CD14-positive monocyte (primary cell): ENCODE results near the gene KIRREL3. TPM values are rescaled to one million over a fixed set of nuclear protein-coding genes. Genes with fewer than 3 reads are reported as not detected.

ENCODE experiments used
- DNase-seq, 3 donors: peaks; one replicate each; pipeline ENCODE4 v3.0.0-alpha.2; 2011 to 2022
- H2AFZ ChIP-seq: 2 replicates; pipeline ENCODE4 v1.6.0; 2012; ENCODE audit warnings: mild to moderate bottlenecking, low read depth, low read length, inconsistent platforms; ENCODE audit not compliant: insufficient read depth, poor library complexity, severe bottlenecking
- H3K27ac ChIP-seq, 2 donors: 1 replicate in 1 of 2; 2 replicates in 1 of 2; pipeline ENCODE4 v1.5.1; 2012 to 2013; ENCODE audit warnings: low read length in 2 of 2, control low read depth in 1 of 2, inconsistent platforms in 1 of 2, low read depth in 1 of 2, mild to moderate bottlenecking in 1 of 2
- H3K27me3 ChIP-seq, 2 donors: one replicate each; pipeline versions ENCODE4 v1.6.0 to v1.6.1; 2011 to 2013; ENCODE audit warnings: low read length in 2 of 2; ENCODE audit not compliant: control insufficient read depth in 2 of 2, insufficient read depth in 2 of 2
- H3K36me3 ChIP-seq, 2 donors: replicated peaks in 1 of 2; 1 replicate in 1 of 2; 2 replicates in 1 of 2; pipeline versions ENCODE4 v1.5.1 to v1.6.1; 2012 to 2013; ENCODE audit warnings: low read length in 2 of 2, control low read depth in 1 of 2, inconsistent platforms in 1 of 2, mild to moderate bottlenecking in 1 of 2; ENCODE audit not compliant: insufficient read depth in 2 of 2, control insufficient read depth in 1 of 2
- H3K4me1 ChIP-seq, 2 donors: 1 replicate in 1 of 2; 2 replicates in 1 of 2; pipeline versions ENCODE4 v1.5.1 to v1.6.1; 2012 to 2013; ENCODE audit warnings: low read length in 2 of 2, control low read depth in 1 of 2, inconsistent platforms in 1 of 2, mild to moderate bottlenecking in 1 of 2, moderate library complexity in 1 of 2; ENCODE audit not compliant: insufficient read depth in 2 of 2, control insufficient read depth in 1 of 2
- H3K4me2 ChIP-seq: replicated peaks from 2 replicates; pipeline ENCODE3; 2012; ENCODE audit warnings: low read length, moderate library complexity, mild to moderate bottlenecking; ENCODE audit not compliant: poor library complexity, severe bottlenecking; ENCODE audit errors: extremely low read depth
- H3K4me3 ChIP-seq, 3 experiments: fragments of 200-600 bp in 1 of 3; sonication (generic) in 1 of 3; replicated peaks in 1 of 3; 1 replicate in 2 of 3; 2 replicates in 1 of 3; pipeline ENCODE4 v1.5.1; 2011 to 2013; ENCODE audit warnings: low read length in 3 of 3, mild to moderate bottlenecking in 3 of 3, control low read depth in 2 of 3, low read depth in 2 of 3, inconsistent platforms in 1 of 3, moderate library complexity in 1 of 3
- H3K79me2 ChIP-seq: 2 replicates; pipeline ENCODE4 v1.6.0; 2012; ENCODE audit warnings: mild to moderate bottlenecking, control low read depth, inconsistent platforms, low read length, moderate library complexity; ENCODE audit not compliant: insufficient read depth
- H3K9ac ChIP-seq: 2 replicates; pipeline ENCODE4 v1.6.0; 2017; ENCODE audit warnings: low read length, mild to moderate bottlenecking; ENCODE audit not compliant: insufficient read depth, poor library complexity, severe bottlenecking
- H3K9me3 ChIP-seq, 2 donors: replicated peaks in 1 of 2; 1 replicate in 1 of 2; 2 replicates in 1 of 2; pipeline versions ENCODE4 v1.5.1 to v1.6.1; 2012 to 2013; ENCODE audit warnings: low read length in 2 of 2, control low read depth in 1 of 2; ENCODE audit not compliant: control insufficient read depth in 1 of 2, insufficient read depth in 1 of 2
- H4K20me1 ChIP-seq: 2 replicates; pipeline ENCODE4 v1.6.0; 2012; ENCODE audit warnings: mild to moderate bottlenecking, low read length, control low read depth, moderate library complexity; ENCODE audit not compliant: insufficient read depth
- H3K27ac Mint-ChIP-seq, 7 donors: one replicate each; pipeline ENCODE4 v1.8.0; 2020; ENCODE audit warnings: mild to moderate bottlenecking in 7 of 7, mixed read lengths in 7 of 7, moderate library complexity in 6 of 7, inconsistent platforms in 2 of 7
- H3K27me3 Mint-ChIP-seq, 3 donors: one replicate each; pipeline ENCODE4 v1.8.0; 2021 to 2022; ENCODE audit warnings: low read depth in 3 of 3, mild to moderate bottlenecking in 3 of 3, mixed read lengths in 3 of 3, moderate library complexity in 3 of 3, inconsistent platforms in 1 of 3
- H3K36me3 Mint-ChIP-seq, 2 donors: one replicate each; pipeline ENCODE4 v1.8.0; 2020; ENCODE audit warnings: mixed read lengths in 2 of 2, inconsistent platforms in 1 of 2, mild to moderate bottlenecking in 1 of 2
- H3K4me1 Mint-ChIP-seq: one replicate; pipeline ENCODE4 v1.8.0; 2020; ENCODE audit warnings: mild to moderate bottlenecking, mixed read lengths
- H3K4me3 Mint-ChIP-seq, 2 donors: one replicate each; pipeline ENCODE4 v1.8.0; 2020; ENCODE audit warnings: mild to moderate bottlenecking in 2 of 2, mixed read lengths in 2 of 2, moderate library complexity in 1 of 2
- H3K9me3 Mint-ChIP-seq, 7 donors: one replicate each; pipeline ENCODE4 v1.8.0; 2020 to 2022; ENCODE audit warnings: mixed read lengths in 7 of 7, mild to moderate bottlenecking in 6 of 7, moderate library complexity in 6 of 7, inconsistent platforms in 2 of 7
- WGBS: methylation state at CpG from one replicate; pipeline ENCODE4 v1.1.5; 2013; ENCODE audit warnings: missing lambda C conversion rate; ENCODE audit not compliant: insufficient coverage; 5-methylcytosine and 5-hydroxymethylcytosine counted together
- intact Hi-C, 2 donors: fragments of 100-400 bp; cut with micrococcal nuclease; formaldehyde crosslinking; loops; one replicate each; pipeline versions ENCODE4 v1.15.0 to v1.15.1; 2023
- polyA plus RNA-seq, 3 donors: library from polyadenylated mRNA; depleted of rRNA in 1 of 3; unstranded in 2 of 3; stranded (reverse) in 1 of 3; fragments of 300-500 nt in 2 of 3; fragments of >200 nt in 1 of 3; fragmentation: Illumina TruSeq in 2 of 3; gene quantifications; 1 replicate in 2 of 3; 2 replicates in 1 of 3; pipeline ENCODE4 v1.2.3, GENCODE V29; 2012 to 2021
- TF ChIP-seq, protein P1 (sequence below): fragments of 200-600 bp; IDR thresholded peaks from one replicate; pipeline ENCODE4 v1.8.0; 2022; ENCODE audit warnings: antibody characterized with exemption, mild to moderate bottlenecking

KIRREL3 gene
- polyA plus RNA-seq, 3 donors: not detected

DNA sequence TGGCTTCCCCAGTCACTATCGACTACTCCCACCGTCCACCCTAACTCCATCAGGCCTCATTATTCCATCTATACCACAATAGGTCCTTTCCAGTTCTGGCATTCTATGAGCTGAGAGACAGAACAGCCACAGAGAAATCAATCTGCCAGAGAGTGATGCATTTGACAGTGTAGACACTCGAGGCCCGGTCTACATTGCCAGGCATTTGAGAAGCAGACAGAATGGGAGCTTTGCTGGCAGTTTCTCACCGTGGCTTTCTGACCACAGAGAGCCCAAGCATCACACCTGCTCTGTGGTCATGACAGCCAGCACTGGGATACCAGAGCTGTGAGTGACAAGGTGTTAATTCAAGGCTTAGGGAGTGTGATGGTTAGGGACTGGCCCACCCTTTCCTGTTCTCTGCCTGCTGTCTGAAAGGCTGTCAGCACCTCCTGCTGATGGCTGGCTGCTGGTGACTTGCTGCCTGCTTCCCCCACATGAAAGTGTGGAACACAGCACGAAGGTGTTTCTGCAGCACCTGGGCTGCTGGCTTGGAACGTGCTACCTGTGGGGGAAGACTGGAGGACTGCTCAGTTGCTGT, 137.8 kb downstream of the KIRREL3 start:
- peak overlapping the region in 2 of 7 donors; percentile 20 to 62 for H3K27ac Mint-ChIP-seq
- DNase-seq: no peak
- Histone ChIP-seq H3K9me3 (no peaks in the 10 kb centered on the region), H2AFZ (no peak overlapping the region), H3K4me2 (no peak overlapping the region), H3K36me3 (no peaks in the 10 kb centered on the region), H4K20me1 (no peaks in the 10 kb centered on the region), H3K4me1 (no peaks in the 10 kb centered on the region), H3K9ac (no peak overlapping the region), H3K4me3 (no peak overlapping the region), H3K27ac (no peak overlapping the region), H3K79me2 (no peaks in the 10 kb centered on the region), H3K27me3 (no peaks in the 10 kb centered on the region)
- WGBS: 68% methylated on average over 7 of the region's 7 CpGs
- peaks cover 0 to 4% (median 4%) of the 10 kb centered on the region in 3 donors for H3K27me3 Mint-ChIP-seq
- H3K36me3 Mint-ChIP-seq: no peaks in the 10 kb centered on the region
- H3K4me1 Mint-ChIP-seq: no peaks in the 10 kb centered on the region
- no peak overlapping the region for H3K4me3 Mint-ChIP-seq
- intact Hi-C loops: no loop called here
- peaks cover 0 to 7% (median 0%) of the 10 kb centered on the region in 7 donors for H3K9me3 Mint-ChIP-seq
- TF ChIP-seq, protein P1, sequence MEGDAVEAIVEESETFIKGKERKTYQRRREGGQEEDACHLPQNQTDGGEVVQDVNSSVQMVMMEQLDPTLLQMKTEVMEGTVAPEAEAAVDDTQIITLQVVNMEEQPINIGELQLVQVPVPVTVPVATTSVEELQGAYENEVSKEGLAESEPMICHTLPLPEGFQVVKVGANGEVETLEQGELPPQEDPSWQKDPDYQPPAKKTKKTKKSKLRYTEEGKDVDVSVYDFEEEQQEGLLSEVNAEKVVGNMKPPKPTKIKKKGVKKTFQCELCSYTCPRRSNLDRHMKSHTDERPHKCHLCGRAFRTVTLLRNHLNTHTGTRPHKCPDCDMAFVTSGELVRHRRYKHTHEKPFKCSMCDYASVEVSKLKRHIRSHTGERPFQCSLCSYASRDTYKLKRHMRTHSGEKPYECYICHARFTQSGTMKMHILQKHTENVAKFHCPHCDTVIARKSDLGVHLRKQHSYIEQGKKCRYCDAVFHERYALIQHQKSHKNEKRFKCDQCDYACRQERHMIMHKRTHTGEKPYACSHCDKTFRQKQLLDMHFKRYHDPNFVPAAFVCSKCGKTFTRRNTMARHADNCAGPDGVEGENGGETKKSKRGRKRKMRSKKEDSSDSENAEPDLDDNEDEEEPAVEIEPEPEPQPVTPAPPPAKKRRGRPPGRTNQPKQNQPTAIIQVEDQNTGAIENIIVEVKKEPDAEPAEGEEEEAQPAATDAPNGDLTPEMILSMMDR: no peak

DNA sequence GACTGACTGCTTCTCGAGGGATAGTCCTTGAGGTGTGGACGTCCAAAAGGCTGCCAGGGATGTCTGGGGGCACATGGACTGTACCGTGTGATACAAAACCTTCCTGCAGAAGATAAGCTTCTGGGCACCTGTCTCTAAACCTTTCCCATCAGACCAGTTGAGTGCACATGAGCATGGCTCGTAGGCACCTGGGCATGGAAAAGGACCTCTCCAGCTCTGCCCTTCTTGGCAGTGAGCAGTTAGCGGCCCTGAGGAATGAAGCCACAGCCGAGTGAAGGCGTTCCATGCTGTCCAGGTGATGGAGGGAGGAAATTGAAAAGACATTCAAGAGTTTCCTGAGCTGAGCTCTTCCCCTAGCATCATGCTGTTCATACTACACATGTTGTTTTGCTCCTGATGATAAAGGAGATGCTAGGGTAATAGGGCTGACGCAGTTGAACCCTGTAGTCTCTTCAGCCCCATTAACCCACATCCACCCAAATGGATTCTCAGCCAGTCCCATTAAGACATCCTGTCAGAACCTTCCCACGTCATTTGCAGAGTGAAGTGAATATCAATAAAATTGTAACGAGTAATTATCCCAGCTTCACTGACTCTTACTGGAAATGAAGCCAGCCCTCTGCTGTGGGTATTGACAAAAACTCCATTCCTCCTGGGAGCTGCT, 138.6 kb downstream of the KIRREL3 start:
- Mint-ChIP-seq H3K9me3 (peaks cover 0 to 7% (median 0%) of the 10 kb centered on the region in 7 donors), H3K4me1 (no peaks in the 10 kb centered on the region), H3K27ac (no peak overlapping the region), H3K4me3 (no peak overlapping the region), H3K27me3 (peaks cover 0 to 4% (median 4%) of the 10 kb centered on the region in 3 donors), H3K36me3 (no peaks in the 10 kb centered on the region)
- no peak overlapping the region for H3K27ac ChIP-seq
- H3K4me2 ChIP-seq: no peak overlapping the region
- TF ChIP-seq, protein P1: no peak
- H3K4me1 ChIP-seq: no peaks in the 10 kb centered on the region
- H3K27me3 ChIP-seq: no peaks in the 10 kb centered on the region
- H3K9me3 ChIP-seq: no peaks in the 10 kb centered on the region
- DNase-seq: no peak
- intact Hi-C loops: no loop called here
- no peaks in the 10 kb centered on the region for H3K36me3 ChIP-seq
- no peak overlapping the region for H3K9ac ChIP-seq
- 93% methylated on average over 5 of the region's 10 CpGs for WGBS
- H3K79me2 ChIP-seq: no peaks in the 10 kb centered on the region
- no peak overlapping the region for H2AFZ ChIP-seq
- H3K4me3 ChIP-seq: no peak overlapping the region
- no peaks in the 10 kb centered on the region for H4K20me1 ChIP-seq
